Measurements from ENCODE around the gene ERI3. TPM values are rescaled to one million over a fixed set of nuclear protein-coding genes. Genes with fewer than 3 reads are reported as not detected.

Gene ERI3
- total and polyA plus RNA-seq, 2 donors (not counting 3 experiments of a cell fraction or from before 2014, with no cell fraction given) = 45.3 to 94.0 TPM

DNA sequence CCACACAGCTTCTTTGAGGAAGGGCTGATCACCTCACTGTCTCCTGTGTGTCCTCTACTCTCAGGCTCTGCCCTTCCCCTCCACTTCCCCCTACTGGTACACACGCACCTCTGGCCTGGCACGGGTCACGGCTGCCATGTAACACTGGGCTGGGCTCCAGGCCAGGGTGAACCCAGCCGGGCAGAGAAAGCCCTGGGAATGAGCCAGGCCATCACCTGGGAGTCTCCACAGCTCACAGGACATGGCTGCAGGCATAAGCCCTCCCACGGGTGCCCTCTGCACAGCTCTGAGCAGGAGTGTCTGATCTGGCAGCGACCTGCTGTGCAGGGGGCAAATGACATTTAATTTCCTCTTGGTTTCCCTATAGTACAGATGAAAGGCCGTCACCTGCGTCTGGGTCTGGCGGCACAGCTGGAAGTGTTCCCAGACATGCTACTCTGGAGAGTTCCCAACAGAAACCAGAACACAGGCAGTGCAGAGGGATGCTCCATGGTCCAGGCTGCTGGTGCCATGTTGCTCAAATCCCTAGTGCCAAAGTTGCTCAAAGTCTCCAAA lies 61.2 kb downstream of the ERI3 start:
- Histone ChIP-seq H3K4me3 (replicated peaks in 1 of 3; ENCODE audit: insufficient read depth in 1 of 3, low read depth in 1 of 3, low read length in 3 of 3) (no peak overlapping the region), H3K9me3 (replicated peaks; ENCODE audit: control insufficient read depth, insufficient read depth, low read length) (no peaks in the 10 kb centered on the region), H3K36me3 (ENCODE audit: control insufficient read depth in 2 of 2, extremely low read depth in 1 of 2, insufficient read depth in 2 of 2, low read length in 2 of 2) (peaks cover 0 to 18% of the 10 kb centered on the region in 2 experiments), H3K4me1 (ENCODE audit: control insufficient read depth, extremely low read depth, insufficient read depth, low read length) (no peaks in the 10 kb centered on the region), H3K9ac (replicated peaks; ENCODE audit: extremely low read depth, insufficient read depth, low read length) (no peak overlapping the region), H3K27ac (ENCODE audit: insufficient read depth, low read depth, low read length) (no peak overlapping the region), H3K4me2 (ENCODE audit: insufficient read depth, low read length) (no peak overlapping the region), H3K79me2 (ENCODE audit: control insufficient read depth, insufficient read depth, low read length) (no peaks in the 10 kb centered on the region), H4K20me1 (replicated peaks; ENCODE audit: control insufficient read depth, extremely low read depth, insufficient read depth, low read length) (no peaks in the 10 kb centered on the region), H3K27me3 (ENCODE audit: control insufficient read depth in 2 of 2, insufficient read depth in 2 of 2, low read length in 2 of 2) (no peaks in the 10 kb centered on the region), H2AFZ (ENCODE audit: low read depth, low read length) (no peak overlapping the region), H3K9me1 (replicated peaks; ENCODE audit: control insufficient read depth, extremely low read depth, insufficient read depth, low read length) (no peaks in the 10 kb centered on the region)
- intact Hi-C loops (cut with micrococcal nuclease) = no loop called here
- ChIA-PET CTCF (interaction anchor here (0.7 to 2.4 kb wide), 2 partner anchors 76 to 78 kb away, joined by 3 to 8 read pairs; no protein-coding TSS in a partner anchor), POLR2A (no interaction called here)
- no TSS peak for BruUV-seq (replicated peaks)
- FAIRE-seq = no peak
- dilution Hi-C loops (cut with MboI; ENCODE audit: extremely low pct_ligation_motif_present, low sequenced_read_pairs) = no loop called here
- TF ChIP-seq POLR2AphosphoS5 (IDR thresholded peaks at IDR 0.05; ENCODE audit: insufficient read depth, low read depth, low read length) (no peak), POLR2A (IDR thresholded peaks at IDR 0.05; ENCODE audit: low read depth, low read length) (no peak), CTCF (IDR thresholded peaks at IDR 0.05; ENCODE audit: extremely low read depth in 1 of 2, insufficient read depth in 1 of 2, low read depth in 1 of 2, low read length in 2 of 2) (no peak), MAX (IDR thresholded peaks at IDR 0.05; ENCODE audit: insufficient read depth, insufficient read length) (no peak), FOS (IDR thresholded peaks at IDR 0.05; ENCODE audit: borderline replicate concordance, insufficient read depth, low read length) (no peak), EZH2 (IDR thresholded peaks at IDR 0.05; ENCODE audit: borderline replicate concordance, low read depth, low read length, severe bottlenecking) (no peak), GATA2 (IDR thresholded peaks at IDR 0.05; ENCODE audit: insufficient read depth, insufficient read length, low read depth, low read length) (no peak)
- no peak for DNase-seq (ENCODE audit: low read depth, low spot score)

Data from endothelial cell of umbilical vein (primary cell).